DMS153 treated with DMSO at 0.1 percent for 48 hours (cell line): ENCODE results near the gene WSCD2.

ENCODE experiments used
- DNase-seq: peaks from one replicate; lab custom pipeline; 2025; ENCODE audit not compliant: unreplicated experiment; lab: John Stamatoyannopoulos, UW

WSCD2 gene

GRCh38 chr12:108231909-108232434, 102.9 kb downstream of the WSCD2 start:
- DNase-seq = no peak

DNA sequence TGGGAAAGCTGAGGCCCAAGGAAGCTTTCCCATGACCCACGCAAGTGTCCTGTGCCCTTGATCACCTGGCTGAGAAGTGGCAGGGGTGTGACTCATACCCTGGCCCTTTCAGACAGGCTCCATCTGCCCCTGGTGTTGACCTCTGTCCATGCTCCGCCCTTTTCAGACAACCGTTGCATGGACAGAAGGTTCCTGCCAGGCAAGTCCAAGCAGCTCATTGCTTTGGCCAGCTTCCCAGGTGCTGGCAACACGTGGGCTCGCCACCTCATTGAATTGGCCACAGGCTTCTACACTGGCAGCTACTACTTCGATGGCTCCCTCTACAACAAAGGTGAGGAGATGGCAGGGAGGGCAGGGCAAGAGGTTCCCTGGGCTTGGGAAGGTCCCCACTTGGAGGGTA, 103.5 kb downstream of the WSCD2 start:
- DNase-seq = no peak

DNA sequence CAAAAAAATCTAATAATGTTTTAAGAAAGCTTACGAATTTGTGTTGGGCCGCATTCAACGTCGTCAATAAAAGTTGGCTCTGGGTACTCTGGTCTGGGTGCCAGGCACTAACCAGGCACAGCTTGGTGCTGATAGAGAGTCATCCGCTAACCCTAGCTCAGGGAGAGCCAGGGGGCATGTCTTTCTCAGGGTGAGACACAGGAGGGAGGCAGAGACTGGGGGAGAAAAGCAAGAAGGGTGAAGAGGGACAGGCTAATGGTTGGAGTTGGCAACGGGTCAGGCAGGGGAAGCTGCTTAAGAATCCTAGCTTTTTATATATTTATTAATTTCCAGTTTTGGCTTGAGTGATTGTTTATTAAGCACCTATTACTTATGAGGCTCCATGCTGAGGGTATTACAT, 105.1 kb downstream of the WSCD2 start:
- no peak for DNase-seq

GRCh38 chr12:108235197-108235984, 106.3 kb downstream of the WSCD2 start:
- no peak for DNase-seq

GRCh38 chr12:108235985-108236263, 106.8 kb downstream of the WSCD2 start:
- DNase-seq = no peak

GRCh38 chr12:108236366-108236765, 107.3 kb downstream of the WSCD2 start:
- no peak for DNase-seq

DNA sequence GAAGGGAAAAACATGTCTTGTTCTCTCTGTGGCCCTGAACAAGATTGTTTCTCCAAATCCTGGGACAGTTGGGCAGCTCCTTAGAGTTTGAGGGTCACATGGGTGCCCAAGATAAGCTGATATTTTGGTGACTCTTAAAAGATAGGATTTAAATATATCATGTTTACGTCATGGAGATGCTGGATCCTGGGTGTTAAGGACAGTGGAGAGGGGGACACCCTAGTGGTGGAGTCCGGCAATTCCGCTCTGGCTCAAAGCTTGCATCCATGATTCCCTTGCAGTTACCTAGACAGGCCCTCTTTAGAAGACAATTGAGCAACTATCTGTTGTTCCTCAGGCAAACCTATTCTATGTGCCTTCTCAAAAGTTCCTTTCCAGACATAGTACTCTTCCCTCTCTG, 108.2 kb downstream of the WSCD2 start:
- DNase-seq = no peak

DNA sequence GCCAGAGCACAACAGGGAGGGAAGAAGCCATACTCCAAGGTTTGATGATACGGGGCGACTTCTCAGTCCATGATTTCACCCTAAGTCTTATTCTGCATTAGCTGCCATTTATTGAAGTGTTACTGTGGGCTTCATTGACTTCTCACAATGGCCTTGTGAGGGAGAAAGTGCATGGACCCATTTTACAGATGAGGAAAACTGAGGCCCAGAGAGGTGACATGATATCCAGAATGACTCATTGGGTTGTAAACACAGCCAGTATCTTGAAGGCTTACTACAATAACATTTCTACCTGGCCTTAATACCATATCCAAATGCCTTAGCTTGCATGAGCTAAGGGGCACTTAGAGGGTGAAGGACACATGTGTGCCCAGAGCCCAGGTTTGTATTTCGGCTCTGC, 109.4 kb downstream of the WSCD2 start:
- no peak for DNase-seq

DNA sequence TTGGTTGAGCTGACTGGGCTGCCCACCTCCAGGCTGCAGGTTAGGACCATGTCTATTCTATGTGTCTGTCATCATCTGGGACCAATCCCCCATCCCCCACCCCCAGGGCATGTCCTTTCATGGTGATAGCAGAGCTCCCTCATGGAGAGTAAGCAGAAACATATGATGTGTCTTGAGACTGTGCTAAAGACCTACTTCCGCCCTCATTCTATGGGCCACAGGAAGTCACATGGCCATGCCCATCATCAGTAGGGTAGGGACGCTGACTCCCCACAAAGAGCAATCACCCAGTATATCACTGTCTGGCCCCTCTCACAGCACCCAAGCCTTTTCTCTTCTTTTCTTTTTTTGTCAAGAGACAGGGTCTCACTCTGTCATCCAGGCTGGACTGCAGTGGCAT, 110.3 kb downstream of the WSCD2 start:
- DNase-seq = no peak

DNA sequence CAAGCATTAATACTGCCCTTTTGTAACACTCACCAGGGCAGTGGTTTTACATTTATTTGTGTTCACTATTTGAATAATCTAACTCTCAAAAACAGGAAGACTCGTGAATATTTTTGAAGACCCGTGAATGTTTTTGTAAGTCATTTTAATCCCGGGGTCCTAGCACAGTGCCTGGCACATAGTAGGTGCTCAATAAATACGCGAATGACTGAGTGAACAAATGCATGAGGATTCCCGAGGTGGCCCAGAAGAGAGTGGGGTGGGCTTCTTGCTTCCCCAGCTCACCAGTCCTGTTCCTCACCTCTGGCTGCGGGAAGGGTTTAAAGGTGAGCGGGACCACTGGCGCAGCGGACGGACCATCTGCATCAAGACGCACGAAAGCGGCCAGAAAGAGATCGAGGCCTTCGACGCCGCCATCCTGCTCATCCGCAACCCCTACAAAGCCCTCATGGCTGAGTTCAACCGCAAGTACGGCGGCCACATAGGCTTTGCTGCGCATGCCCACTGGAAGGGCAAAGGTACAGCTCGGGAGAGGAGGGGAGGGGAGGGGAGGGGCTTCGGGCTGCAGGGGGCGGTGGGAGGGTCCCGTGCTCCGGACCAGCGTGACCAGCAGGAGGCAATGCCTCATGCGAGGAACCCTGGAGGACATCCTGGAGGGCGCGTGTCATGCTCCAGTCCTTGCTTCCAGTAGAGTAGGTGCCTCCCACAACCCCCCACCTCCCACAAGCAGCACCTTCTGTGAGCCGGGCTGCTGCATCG, 111.1 kb downstream of the WSCD2 start:
- DNase-seq = no peak

DNA sequence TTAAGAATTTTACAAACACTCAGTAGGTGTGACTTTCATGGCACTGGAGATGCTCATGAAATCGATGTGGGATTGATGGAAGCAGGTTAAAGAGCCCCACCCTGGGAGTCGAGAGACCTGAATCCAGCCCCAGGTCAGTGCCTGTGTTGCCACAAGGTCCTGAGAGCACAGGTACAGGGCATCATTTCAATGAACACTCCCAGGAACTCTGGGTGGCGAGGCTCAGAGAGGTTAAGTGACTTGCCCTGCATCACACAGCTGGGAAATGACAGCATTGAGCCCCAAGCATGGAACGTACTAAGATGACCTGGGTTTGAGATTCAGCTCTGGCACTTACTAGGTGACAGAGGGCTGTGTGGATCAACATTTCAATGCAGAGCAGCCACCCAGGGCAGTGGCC, 111.8 kb downstream of the WSCD2 start:
- DNase-seq = no peak

- DNase-seq = no peak
Observed at GRCh38 chr12:108241986-108242703, 113.1 kb downstream of the WSCD2 start.

DNA sequence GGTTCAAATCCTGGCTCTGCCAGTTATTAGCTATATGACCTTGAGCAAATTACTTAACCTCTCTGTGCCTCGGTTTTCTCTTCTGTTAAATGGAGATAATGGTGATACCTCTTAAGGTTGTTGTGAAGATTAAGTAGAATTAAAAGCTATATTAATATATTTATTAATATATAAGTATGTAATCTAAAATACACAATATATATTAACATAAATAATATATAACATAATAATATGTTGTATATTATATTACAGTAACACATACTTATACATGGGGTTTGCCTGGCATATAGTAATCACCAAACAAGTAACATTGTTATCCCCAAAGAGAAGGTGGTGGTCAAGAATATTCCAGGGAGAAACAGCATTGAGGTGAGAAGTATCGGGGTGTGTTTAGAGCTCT, 118.0 kb downstream of the WSCD2 start:
- no peak for DNase-seq

GRCh38 chr12:108248011-108248410, 118.9 kb downstream of the WSCD2 start:
- no peak for DNase-seq

GRCh38 chr12:108252523-108252922, 123.4 kb downstream of the WSCD2 start:
- DNase-seq = no peak

DNA sequence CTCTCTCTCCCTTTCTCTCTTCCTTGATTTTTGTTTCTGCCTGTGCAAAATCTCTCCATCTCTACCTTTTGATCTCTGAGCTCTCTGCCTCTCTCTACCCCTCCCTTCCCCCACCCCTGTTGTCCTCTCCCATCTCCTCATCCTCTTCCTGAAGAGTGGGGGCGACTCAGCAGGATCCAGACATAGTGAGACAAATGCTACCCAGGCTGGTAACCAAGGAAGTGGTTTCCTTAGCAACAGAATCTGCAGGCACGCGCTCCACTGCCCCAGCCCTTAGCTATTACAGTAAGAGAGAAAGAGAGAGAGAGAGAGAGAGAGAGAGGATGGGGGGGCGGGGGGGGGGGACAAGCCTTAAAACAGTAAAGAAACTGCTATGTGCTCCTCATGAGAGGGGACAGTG, 124.5 kb downstream of the WSCD2 start:
- no peak for DNase-seq

GRCh38 chr12:108254030-108254429, 124.9 kb downstream of the WSCD2 start:
- no peak for DNase-seq

- DNase-seq = no peak
Observed at GRCh38 chr12:108254517-108255251, 125.6 kb downstream of the WSCD2 start.

DNA sequence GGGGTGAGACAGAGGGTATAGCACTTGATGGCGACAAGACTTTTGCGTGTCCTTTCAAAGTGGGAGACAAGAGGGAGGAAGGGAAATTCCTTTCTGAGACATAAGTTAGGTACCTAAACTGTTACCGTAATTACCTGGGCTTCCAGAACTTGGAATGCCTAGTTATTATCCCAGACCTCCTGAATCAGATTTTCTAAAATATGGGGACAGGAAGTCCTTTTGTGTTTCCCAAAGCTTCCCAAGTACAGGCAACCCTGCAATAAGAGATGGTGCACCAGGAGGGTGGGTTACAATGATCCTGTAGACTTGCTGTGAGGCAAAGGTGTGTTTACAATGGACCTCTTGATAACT, 126.1 kb downstream of the WSCD2 start:
- no peak for DNase-seq

- DNase-seq = no peak
Observed at GRCh38 chr12:108257004-108257403, 127.9 kb downstream of the WSCD2 start.

- no peak for DNase-seq
Observed at GRCh38 chr12:108257610-108258106, 128.6 kb downstream of the WSCD2 start.
